NCI-H1092 treated with DMSO at 0.1 percent for 48 hours (cell line): Measurements from ENCODE around the gene IFTAP.
A peak's percentile ranks its signal among the peaks of the same experiment; 100 is the strongest.

Experiments
- DNase-seq: peaks from one replicate; lab custom pipeline; 2025; lab: John Stamatoyannopoulos, UW

The IFTAP gene

GRCh38 chr11:36598051-36598450 is 3.7 kb downstream of the IFTAP start, which contains the start of gene RAG2:
Gene RAG2 (minus strand): TSS chr11:36598236. CDS start chr11:36594168, 4,068 bp downstream.
- no peak for DNase-seq

GRCh38 chr11:36600180-36600579 is 5.9 kb downstream of the IFTAP start:
- DNase-seq, result no peak

GRCh38 chr11:36601155-36601554 is 6.9 kb downstream of the IFTAP start:
- DNase-seq, result no peak

- no peak for DNase-seq
Measured at GRCh38 chr11:36602135-36602534, 7.8 kb downstream of the IFTAP start.

- DNase-seq, result no peak
Measured at GRCh38 chr11:36605221-36606216, 11.2 kb downstream of the IFTAP start.

GRCh38 chr11:36608491-36609199 is 14.3 kb downstream of the IFTAP start:
- no peak for DNase-seq

GRCh38 chr11:36609383-36609782 is 15.1 kb downstream of the IFTAP start:
- no peak for DNase-seq

GRCh38 chr11:36615826-36616225 is 21.5 kb downstream of the IFTAP start:
- no peak for DNase-seq

GRCh38 chr11:36617543-36618362 is 23.5 kb downstream of the IFTAP start:
- no peak for DNase-seq

- no peak for DNase-seq
Measured at GRCh38 chr11:36618363-36619047, 24.2 kb downstream of the IFTAP start.

- no peak for DNase-seq
Measured at GRCh38 chr11:36619502-36619901, 25.2 kb downstream of the IFTAP start.

GRCh38 chr11:36620246-36620645 is 25.9 kb downstream of the IFTAP start:
- DNase-seq, result no peak

GRCh38 chr11:36622431-36623136 is 28.3 kb downstream of the IFTAP start:
- peak; percentile 12 for DNase-seq

- DNase-seq, result no peak
Measured at GRCh38 chr11:36623494-36623893, 29.2 kb downstream of the IFTAP start.

GRCh38 chr11:36627006-36627405 is 32.7 kb downstream of the IFTAP start:
- DNase-seq, result no peak

- DNase-seq, result no peak
Measured at GRCh38 chr11:36627471-36627870, 33.2 kb downstream of the IFTAP start.

- DNase-seq, result no peak
Measured at GRCh38 chr11:36628141-36628540, 33.8 kb downstream of the IFTAP start.

GRCh38 chr11:36628765-36629244 is 34.5 kb downstream of the IFTAP start:
- DNase-seq, result no peak

- DNase-seq, result no peak
Measured at GRCh38 chr11:36631774-36632173, 37.5 kb downstream of the IFTAP start.

- DNase-seq, result no peak
Measured at GRCh38 chr11:36635066-36635862, 41.0 kb downstream of the IFTAP start.
